C4-2B (cell line): Measurements from ENCODE around the gene PARP2.
"Not testable (repeated sequence)": the region's sequence is repeated elsewhere in the genome, so short reads cannot be mapped to it uniquely, and the experiment has no call there.

Experiments used
- H3K27ac ChIP-seq: fragments of 450-650 bp; 2 replicates; pipeline ENCODE4 v1.5.1; 2017
- ZFX ChIP-seq: fragments of 450-650 bp; IDR thresholded peaks from 2 replicates; pipeline ENCODE4 v1.6.1; 2017
- TF ChIP-seq, protein P1 (sequence below): fragments of 450-650 bp; conservative IDR thresholded peaks from 2 replicates; pipeline ENCODE4 v1.5.1; 2017; ENCODE audit warnings: mild to moderate bottlenecking

The PARP2 gene

DNA sequence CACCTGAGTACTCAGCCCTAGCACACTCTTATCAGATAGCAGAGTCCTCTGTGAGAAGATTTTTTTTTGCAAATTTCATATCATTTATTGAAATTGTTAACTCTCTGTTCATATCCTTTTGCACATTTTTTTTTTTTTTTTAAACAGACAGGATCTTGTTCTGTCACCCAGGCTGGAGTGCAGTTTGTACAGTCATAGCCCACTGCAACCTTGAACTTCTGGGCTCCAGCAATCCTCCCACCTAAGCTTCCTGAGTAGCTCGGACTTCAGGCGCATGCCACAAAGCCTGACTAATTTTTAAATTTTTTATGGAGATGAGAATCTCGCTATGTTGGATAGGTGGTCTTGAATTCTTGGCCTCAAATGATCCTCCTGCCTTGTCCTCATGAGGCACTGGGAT, 4.3 kb downstream of the PARP2 start:
- TF ChIP-seq, protein P1, sequence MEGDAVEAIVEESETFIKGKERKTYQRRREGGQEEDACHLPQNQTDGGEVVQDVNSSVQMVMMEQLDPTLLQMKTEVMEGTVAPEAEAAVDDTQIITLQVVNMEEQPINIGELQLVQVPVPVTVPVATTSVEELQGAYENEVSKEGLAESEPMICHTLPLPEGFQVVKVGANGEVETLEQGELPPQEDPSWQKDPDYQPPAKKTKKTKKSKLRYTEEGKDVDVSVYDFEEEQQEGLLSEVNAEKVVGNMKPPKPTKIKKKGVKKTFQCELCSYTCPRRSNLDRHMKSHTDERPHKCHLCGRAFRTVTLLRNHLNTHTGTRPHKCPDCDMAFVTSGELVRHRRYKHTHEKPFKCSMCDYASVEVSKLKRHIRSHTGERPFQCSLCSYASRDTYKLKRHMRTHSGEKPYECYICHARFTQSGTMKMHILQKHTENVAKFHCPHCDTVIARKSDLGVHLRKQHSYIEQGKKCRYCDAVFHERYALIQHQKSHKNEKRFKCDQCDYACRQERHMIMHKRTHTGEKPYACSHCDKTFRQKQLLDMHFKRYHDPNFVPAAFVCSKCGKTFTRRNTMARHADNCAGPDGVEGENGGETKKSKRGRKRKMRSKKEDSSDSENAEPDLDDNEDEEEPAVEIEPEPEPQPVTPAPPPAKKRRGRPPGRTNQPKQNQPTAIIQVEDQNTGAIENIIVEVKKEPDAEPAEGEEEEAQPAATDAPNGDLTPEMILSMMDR, result no peak
- no peak for TF ChIP-seq ZFX
- H3K27ac ChIP-seq, result no peak overlapping the region

DNA sequence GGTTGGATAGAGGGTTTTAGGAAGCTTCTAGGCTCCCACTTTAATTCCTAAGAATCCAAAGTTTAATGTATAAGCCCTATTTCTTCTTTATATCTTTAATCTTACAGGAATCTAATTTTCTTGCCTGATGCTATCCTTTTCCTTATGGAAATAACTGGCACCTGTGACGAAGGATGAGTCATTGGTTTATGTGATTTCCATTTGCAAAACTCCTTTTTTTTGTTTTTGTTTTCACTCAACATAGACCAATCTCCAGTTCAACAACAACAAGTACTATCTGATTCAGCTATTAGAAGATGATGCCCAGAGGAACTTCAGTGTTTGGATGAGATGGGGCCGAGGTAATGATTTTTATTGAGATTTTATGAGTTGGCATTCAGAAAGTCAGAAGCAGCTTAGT, 6.8 kb downstream of the PARP2 start:
- TF ChIP-seq, protein P1, result no peak
- no peak for TF ChIP-seq ZFX

DNA sequence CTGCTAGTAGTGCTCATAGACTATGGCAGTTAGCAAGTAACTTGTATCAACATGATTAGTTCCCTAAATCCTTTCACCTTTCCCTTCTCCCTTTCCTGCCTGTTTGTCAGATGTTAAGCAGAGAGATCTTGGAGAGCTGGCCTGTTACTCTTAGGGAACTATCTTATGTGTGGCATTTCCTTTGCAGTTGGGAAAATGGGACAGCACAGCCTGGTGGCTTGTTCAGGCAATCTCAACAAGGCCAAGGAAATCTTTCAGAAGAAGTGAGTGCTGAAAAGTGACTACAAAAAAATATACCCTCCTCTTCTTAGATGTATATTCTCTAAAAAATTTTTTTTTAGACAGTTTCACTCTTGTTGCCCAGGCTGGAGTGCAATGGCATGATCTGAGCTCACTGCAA, 7.4 kb downstream of the PARP2 start:
- H3K27ac ChIP-seq, result no peak overlapping the region

More for the DNA sequence above, 6.8 kb downstream of the PARP2 start:
- H3K27ac ChIP-seq, result no peak overlapping the region

DNA sequence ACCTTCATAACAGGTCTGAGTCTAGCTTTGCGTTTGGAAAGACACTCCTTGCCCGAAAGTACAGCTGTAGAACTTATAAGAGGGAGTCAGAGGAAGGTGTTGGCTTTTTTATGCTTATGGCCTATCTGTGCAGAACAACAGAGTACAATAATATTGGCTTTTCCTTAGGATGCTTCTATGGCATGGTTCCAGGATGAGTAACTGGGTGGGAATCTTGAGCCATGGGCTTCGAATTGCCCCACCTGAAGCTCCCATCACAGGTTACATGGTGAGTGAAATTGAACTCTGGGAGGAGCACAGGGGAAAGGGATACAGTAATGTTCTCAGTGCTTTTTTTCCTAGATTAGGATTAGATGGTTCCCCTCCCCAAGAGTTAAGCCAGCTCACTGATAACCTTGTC, 13.0 kb downstream of the PARP2 start:
- no peak for TF ChIP-seq ZFX
- TF ChIP-seq, protein P1, result no peak
- H3K27ac ChIP-seq, result no peak overlapping the region

More for the DNA sequence above, 7.4 kb downstream of the PARP2 start:
- TF ChIP-seq ZFX, result no peak
- TF ChIP-seq, protein P1, result no peak; the same call in 1 of the 2 replicates

DNA sequence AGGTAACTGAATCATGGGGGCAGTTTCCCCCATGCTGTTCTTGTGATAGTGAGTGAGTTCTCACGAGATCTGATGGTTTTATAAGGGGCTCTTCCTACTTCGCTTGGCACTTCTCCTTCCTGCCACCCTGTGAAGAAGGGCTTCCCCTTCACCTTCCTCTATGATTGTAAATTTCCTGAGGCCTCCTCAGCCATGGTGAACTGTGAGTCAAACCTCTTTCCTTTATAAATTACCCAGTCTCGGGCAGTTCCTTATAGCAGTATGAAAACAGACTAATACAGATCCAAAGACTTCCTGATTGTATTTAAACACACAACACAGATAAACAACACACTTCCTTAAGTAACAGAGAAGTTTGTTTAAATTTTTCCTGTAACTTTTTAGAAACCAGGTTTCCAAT, 15.0 kb downstream of the PARP2 start:
- H3K27ac ChIP-seq, result not testable (repeated sequence)

GRCh38 chr14:20365928-20366327, 22.5 kb downstream of the PARP2 start:
- H3K27ac ChIP-seq, result no peak overlapping the region
- TF ChIP-seq, protein P1, result no peak
- no peak for TF ChIP-seq ZFX

DNA sequence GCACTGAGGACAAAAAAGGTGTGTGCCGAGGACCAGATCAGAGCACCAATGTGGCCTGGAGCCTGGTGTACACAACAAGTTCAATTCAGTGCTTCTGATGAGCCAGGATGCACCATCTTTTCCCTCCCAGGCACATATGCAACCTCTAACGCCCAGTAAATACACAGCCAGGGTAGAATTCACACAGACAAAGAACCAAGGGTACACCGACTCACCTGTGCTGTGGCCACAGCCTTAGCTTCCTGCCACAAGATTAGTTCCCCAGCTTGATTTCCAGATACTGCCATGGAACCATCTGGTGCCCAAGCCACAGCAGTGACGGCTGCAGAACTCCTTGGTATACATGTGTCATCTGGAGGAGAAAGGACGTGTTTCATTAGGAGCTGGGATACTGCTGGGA, 29.4 kb downstream of the PARP2 start:
- TF ChIP-seq ZFX, result no peak
- TF ChIP-seq, protein P1, result no peak
- no peak overlapping the region for H3K27ac ChIP-seq

GRCh38 chr14:20375471-20375870, 32.0 kb downstream of the PARP2 start:
- H3K27ac ChIP-seq, result no peak overlapping the region
- TF ChIP-seq, protein P1, result no peak
- no peak for TF ChIP-seq ZFX
